KOPT-K1 (cell line): Measurements from ENCODE around the gene WDR20.
"Not testable (repeated sequence)": the region's sequence is repeated elsewhere in the genome, so short reads cannot be mapped to it uniquely, and the experiment has no call there.

Experiments
- H3K27ac ChIP-seq: fragments of 200-600 bp; sonication (generic); 2 replicates; pipeline ENCODE4 v1.5.1; 2016; ENCODE audit warnings: antibody characterized with exemption, mild to moderate bottlenecking, low read depth, low read length; ENCODE audit not compliant: poor library complexity, severe bottlenecking
- H3K36me3 ChIP-seq: fragments of 200-600 bp; sonication (generic); 2 replicates; pipeline ENCODE4 v1.5.1; 2017; ENCODE audit warnings: antibody characterized with exemption, mild to moderate bottlenecking, low read length, moderate library complexity; ENCODE audit not compliant: insufficient read depth
- H3K9me3 ChIP-seq: fragments of 200-600 bp; sonication (generic); 2 replicates; pipeline ENCODE4 v1.5.1; 2017; ENCODE audit warnings: antibody characterized with exemption, low read length, mild to moderate bottlenecking; ENCODE audit not compliant: insufficient read depth, poor library complexity, severe bottlenecking

WDR20 gene

GRCh38 chr14:102117852-102118251 is 21.8 kb upstream of the WDR20 start:
- H3K36me3 ChIP-seq: no peaks in the 10 kb centered on the region
- H3K9me3 ChIP-seq: peaks cover 17% of the 10 kb centered on the region
- no peak overlapping the region for H3K27ac ChIP-seq

- Histone ChIP-seq H3K9me3 (peaks cover 17% of the 10 kb centered on the region), H3K36me3 (no peaks in the 10 kb centered on the region), H3K27ac (no peak overlapping the region)
Measured at GRCh38 chr14:102120888-102121287, 18.8 kb upstream of the WDR20 start.

DNA sequence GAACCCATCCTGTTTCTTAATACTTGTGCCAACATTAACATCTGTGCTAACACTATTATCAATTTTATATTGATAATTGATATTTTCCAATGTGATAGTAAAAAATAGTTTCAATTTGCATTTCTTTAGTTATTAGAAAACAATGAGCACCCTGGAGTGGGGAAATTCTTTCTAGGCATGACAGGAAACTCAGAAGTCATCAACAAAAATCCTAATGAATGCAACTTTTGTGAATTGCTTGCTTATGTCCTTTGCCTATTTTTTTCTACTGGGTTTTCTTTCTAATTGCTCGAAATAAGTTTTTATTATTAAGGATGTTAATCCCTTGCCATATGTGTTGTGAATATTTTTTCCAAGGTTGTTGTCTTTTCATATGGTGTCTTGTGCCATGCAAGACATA is 18.1 kb upstream of the WDR20 start:
- Histone ChIP-seq H3K27ac (no peak overlapping the region), H3K9me3 (peaks cover 16% of the 10 kb centered on the region), H3K36me3 (no peaks in the 10 kb centered on the region)

- no peaks in the 10 kb centered on the region for H3K9me3 ChIP-seq
- no peaks in the 10 kb centered on the region for H3K36me3 ChIP-seq
- no peak overlapping the region for H3K27ac ChIP-seq
Measured at GRCh38 chr14:102124419-102124818, 15.3 kb upstream of the WDR20 start.

GRCh38 chr14:102125546-102125945 is 14.2 kb upstream of the WDR20 start:
- no peaks in the 10 kb centered on the region for H3K36me3 ChIP-seq
- H3K9me3 ChIP-seq: no peaks in the 10 kb centered on the region
- no peak overlapping the region for H3K27ac ChIP-seq

- no peaks in the 10 kb centered on the region for H3K36me3 ChIP-seq
- no peak overlapping the region for H3K27ac ChIP-seq
- H3K9me3 ChIP-seq: no peaks in the 10 kb centered on the region
Measured at GRCh38 chr14:102126807-102127455, 12.8 kb upstream of the WDR20 start.

- Histone ChIP-seq H3K36me3 (no peaks in the 10 kb centered on the region), H3K9me3 (no peaks in the 10 kb centered on the region), H3K27ac (no peak overlapping the region)
Measured at GRCh38 chr14:102131741-102132140, 8.0 kb upstream of the WDR20 start.

DNA sequence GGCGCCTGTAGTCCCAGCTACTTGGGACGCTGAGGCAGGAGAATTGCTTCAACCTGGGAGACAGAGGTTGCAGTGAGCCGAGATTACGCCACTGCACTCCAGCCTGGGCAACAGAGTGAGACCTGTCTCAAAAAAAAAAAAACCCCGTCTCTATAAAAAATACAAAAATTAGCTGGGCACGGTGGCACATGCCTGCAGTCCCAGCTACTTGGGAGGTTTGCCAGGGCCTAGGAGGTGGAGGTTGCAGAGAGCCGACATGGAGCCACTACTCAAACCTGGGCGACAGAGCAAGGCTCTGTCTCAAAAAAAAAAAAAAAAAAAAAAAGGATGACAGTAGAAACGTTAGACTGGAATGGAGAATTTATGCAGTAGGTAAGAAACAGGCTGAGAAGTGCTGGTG is 5.7 kb upstream of the WDR20 start:
- not testable (repeated sequence) for H3K36me3 ChIP-seq, H3K27ac ChIP-seq, H3K9me3 ChIP-seq

- not testable (repeated sequence) for H3K9me3 ChIP-seq, H3K27ac ChIP-seq, H3K36me3 ChIP-seq
Measured at GRCh38 chr14:102134719-102135118, 5.0 kb upstream of the WDR20 start.

- not testable (repeated sequence) for H3K36me3 ChIP-seq, H3K9me3 ChIP-seq, H3K27ac ChIP-seq
Measured at GRCh38 chr14:102135456-102135855, 4.2 kb upstream of the WDR20 start.

GRCh38 chr14:102138535-102138934 is 1.2 kb upstream of the WDR20 start:
- Histone ChIP-seq H3K27ac (peak overlapping the region; percentile 81), H3K36me3 (peaks cover 11% of the 10 kb centered on the region; the same call in 1 of the 2 replicates)

GRCh38 chr14:102138961-102139285 is 774 bp upstream of the WDR20 start:
- Histone ChIP-seq H3K27ac (peak overlapping the region; percentile 81), H3K36me3 (peaks cover 15% of the 10 kb centered on the region), H3K9me3 (no peaks in the 10 kb centered on the region)

More at GRCh38 chr14:102138535-102138934, 1.2 kb upstream of the WDR20 start:
- no peaks in the 10 kb centered on the region for H3K9me3 ChIP-seq

DNA sequence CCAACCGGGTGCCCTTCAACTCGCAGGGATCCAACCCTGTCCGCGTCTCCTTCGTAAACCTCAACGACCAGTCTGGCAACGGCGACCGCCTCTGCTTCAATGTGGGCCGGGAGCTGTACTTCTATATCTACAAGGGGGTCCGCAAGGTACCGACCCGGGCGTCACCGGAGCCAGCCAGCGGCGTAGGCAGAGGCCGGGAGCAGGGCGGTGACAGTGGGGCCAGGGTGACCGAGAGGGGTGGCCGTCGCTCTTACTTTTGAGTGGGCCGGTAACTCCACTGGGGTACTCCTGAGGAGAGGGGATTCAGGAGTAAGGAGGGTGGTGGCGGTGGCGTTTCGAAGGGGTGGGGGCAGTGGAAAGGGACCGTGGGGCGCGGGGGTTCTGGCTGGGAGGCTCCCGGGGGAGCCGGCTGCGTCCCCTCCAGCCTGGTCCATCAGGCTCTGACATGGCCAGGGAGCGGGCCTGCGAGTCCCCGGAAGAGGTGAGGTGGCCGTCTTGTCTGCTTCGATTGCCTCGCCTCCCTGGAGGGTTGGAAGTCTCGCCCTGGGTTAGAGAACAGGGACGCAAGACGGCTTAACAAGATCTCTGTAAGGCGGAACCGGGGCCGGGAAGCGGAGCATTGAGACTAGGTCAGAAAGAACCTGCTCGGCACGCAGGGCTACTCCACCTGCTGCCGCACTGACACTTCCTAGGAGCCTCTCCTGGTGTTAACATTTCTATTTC is 491 bp downstream of the WDR20 start:
- Histone ChIP-seq H3K9me3 (no peaks in the 10 kb centered on the region), H3K27ac (peak overlapping the region; percentile 81), H3K36me3 (peaks cover 26% of the 10 kb centered on the region)

DNA sequence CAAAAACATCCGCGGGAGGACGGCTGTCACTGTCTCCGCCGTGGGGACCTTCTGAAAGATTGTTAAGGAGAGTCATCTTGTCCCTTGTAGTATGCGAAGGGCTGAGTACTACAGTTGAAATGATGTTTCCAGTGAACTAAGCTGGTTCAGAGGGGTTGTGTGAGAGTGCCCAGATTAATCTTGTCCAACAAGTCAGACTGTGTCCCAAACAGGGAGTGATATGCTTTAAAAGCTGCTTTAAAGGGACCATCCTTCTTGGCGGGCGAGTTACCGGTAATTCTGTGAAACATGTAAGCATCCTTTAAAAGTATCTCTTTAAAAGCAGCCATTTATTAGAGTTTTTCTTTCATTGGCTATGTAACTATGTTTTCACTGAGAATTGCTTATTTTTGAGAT is 1.1 kb downstream of the WDR20 start:
- Histone ChIP-seq H3K36me3 (peaks cover 26% of the 10 kb centered on the region), H3K9me3 (no peaks in the 10 kb centered on the region), H3K27ac (peak overlapping the region; percentile 81)

DNA sequence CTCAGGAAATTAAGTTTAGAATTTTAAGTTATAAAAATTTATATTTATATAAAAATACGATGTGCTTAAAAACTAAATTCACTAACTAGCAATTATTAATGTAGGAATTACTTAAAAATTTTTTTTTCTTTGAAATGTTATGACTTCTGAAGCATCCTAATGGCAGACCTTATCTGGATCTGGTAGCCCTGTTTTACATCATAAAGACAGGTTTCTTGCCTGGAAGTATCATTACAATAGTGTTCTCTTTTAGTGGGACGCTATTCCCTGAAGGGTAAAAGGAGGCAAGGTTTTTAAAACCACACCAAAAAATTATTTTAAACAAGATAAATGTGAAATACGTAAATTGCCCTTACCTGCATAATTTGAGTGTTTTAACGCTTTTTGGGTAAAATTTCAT is 2.1 kb downstream of the WDR20 start:
- Histone ChIP-seq H3K27ac (no peak overlapping the region), H3K36me3 (peaks cover 26% of the 10 kb centered on the region), H3K9me3 (no peaks in the 10 kb centered on the region)

- peaks cover 31% of the 10 kb centered on the region for H3K36me3 ChIP-seq
- no peaks in the 10 kb centered on the region for H3K9me3 ChIP-seq
- no peak overlapping the region for H3K27ac ChIP-seq
Measured at GRCh38 chr14:102144914-102145313, 5.2 kb downstream of the WDR20 start.
